PC-9 (cell line): Measurements from ENCODE around the gene N4BP2L2.

Experiments
- EZH2 ChIP-seq: fragments of 200-600 bp; sonication (generic); IDR thresholded peaks from 2 replicates; pipeline ENCODE4 v1.8.0; 2017; ENCODE audit warnings: antibody characterized with exemption, low read depth
- TF ChIP-seq, protein P1 (sequence below): fragments of 200-600 bp; sonication (generic); conservative IDR thresholded peaks from 2 replicates; pipeline ENCODE4 v1.6.1; 2017; ENCODE audit warnings: mixed run types, antibody characterized with exemption, mild to moderate bottlenecking, moderate library complexity

DNA sequence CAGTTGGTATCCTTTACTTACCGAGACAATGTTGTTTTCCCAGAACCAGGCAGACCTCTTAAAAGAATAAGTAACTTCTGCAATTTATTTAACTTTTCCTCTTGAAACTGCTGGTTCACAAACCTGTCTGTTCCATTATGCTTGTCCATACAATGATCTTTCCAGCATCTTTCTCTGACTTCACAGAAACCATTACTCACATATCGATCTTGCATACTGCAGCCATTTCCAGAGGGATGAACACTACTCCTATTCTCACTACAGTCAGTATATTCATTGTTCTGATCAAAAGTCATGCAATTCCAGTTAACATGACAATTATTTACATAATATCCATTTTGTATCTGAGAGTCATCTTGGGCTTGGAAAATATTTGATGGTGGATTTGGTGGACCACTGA lies 2.8 kb downstream of the N4BP2L2 start:
- no peak for TF ChIP-seq EZH2
- TF ChIP-seq, protein P1, sequence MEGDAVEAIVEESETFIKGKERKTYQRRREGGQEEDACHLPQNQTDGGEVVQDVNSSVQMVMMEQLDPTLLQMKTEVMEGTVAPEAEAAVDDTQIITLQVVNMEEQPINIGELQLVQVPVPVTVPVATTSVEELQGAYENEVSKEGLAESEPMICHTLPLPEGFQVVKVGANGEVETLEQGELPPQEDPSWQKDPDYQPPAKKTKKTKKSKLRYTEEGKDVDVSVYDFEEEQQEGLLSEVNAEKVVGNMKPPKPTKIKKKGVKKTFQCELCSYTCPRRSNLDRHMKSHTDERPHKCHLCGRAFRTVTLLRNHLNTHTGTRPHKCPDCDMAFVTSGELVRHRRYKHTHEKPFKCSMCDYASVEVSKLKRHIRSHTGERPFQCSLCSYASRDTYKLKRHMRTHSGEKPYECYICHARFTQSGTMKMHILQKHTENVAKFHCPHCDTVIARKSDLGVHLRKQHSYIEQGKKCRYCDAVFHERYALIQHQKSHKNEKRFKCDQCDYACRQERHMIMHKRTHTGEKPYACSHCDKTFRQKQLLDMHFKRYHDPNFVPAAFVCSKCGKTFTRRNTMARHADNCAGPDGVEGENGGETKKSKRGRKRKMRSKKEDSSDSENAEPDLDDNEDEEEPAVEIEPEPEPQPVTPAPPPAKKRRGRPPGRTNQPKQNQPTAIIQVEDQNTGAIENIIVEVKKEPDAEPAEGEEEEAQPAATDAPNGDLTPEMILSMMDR = no peak
